Transverse colon (tissue), 4 donors: ENCODE measurements around the gene VTI1A.

Source experiments
- CTCF ChIP-seq, 5 experiments: fragments of 200-600 bp in 3 of 5; fragments of 450-650 bp in 2 of 5; sonication (generic) in 3 of 5; IDR thresholded peaks; 1 replicate in 2 of 5; 2 replicates in 3 of 5; pipeline ENCODE4 v1.5.1; 2016 to 2017; ENCODE audit warnings: antibody characterized with exemption in 5 of 5, inconsistent platforms in 3 of 5, mild to moderate bottlenecking in 2 of 5, moderate library complexity in 1 of 5
- POLR2AphosphoS5 ChIP-seq, 3 donors: sonication (generic); formaldehyde crosslinking; IDR thresholded peaks; one replicate each; pipeline ENCODE4 v1.6.1; 2016; ENCODE audit warnings: antibody characterized with exemption in 3 of 3

- TF ChIP-seq POLR2AphosphoS5 (IDR thresholded peaks at IDR 0.05): no peak
- TF ChIP-seq CTCF (IDR thresholded peaks at IDR 0.05): no peak
These were observed 312.5 kb downstream of the VTI1A start for GRCh38 chr10:112759496-112759895.
